Thymus (tissue), 11 donors: ENCODE measurements around the gene NUDCD3. TPM values are rescaled to one million over a fixed set of nuclear protein-coding genes. Genes with fewer than 3 reads are reported as not detected.
A peak's percentile ranks its signal among the peaks of the same experiment; 100 is the strongest.
"Not testable (repeated sequence)": the region's sequence is repeated elsewhere in the genome, so short reads cannot be mapped to it uniquely, and the experiment has no call there.

Experiments used
- DNase-seq, 9 donors: peaks; one replicate each; pipeline ENCODE4 v3.0.0-alpha.2; 2013; ENCODE audit warnings: low spot score in 9 of 9, low read depth in 6 of 9, missing footprints in 1 of 9
- H3K27ac ChIP-seq, 2 donors: one replicate each; pipeline ENCODE4 v1.5.1; 2013; ENCODE audit warnings: control low read depth in 1 of 2, low read depth in 1 of 2, low read length in 1 of 2, mild to moderate bottlenecking in 1 of 2, moderate library complexity in 1 of 2
- H3K27me3 ChIP-seq, 2 donors: one replicate each; pipeline ENCODE4 v1.5.1; 2013; ENCODE audit warnings: low read length in 1 of 2; ENCODE audit not compliant: control insufficient read depth in 2 of 2, insufficient read depth in 1 of 2
- H3K36me3 ChIP-seq, 2 donors: one replicate each; pipeline ENCODE4 v1.5.1; 2013; ENCODE audit warnings: low read length in 1 of 2, mild to moderate bottlenecking in 1 of 2, moderate library complexity in 1 of 2; ENCODE audit not compliant: control insufficient read depth in 2 of 2, insufficient read depth in 2 of 2
- H3K4me1 ChIP-seq, 2 donors: one replicate each; pipeline ENCODE4 v1.5.1; 2013; ENCODE audit warnings: low read length in 2 of 2; ENCODE audit not compliant: control insufficient read depth in 2 of 2, insufficient read depth in 2 of 2
- H3K4me3 ChIP-seq, 2 donors: one replicate each; pipeline ENCODE4 v1.5.1; 2013; ENCODE audit warnings: low read length in 2 of 2, control low read depth in 1 of 2, mild to moderate bottlenecking in 1 of 2
- H3K9me3 ChIP-seq, 2 donors: one replicate each; pipeline ENCODE4 v1.5.1; 2013; ENCODE audit warnings: low read length in 1 of 2, mild to moderate bottlenecking in 1 of 2; ENCODE audit not compliant: control insufficient read depth in 2 of 2, insufficient read depth in 1 of 2
- WGBS: extraction: QIAGEN DNeasy Blood & Tissue Kit; methylation state at CpG from one replicate; pipeline ENCODE4 v1.1.7; 2013; 5-methylcytosine and 5-hydroxymethylcytosine counted together
- polyA plus RNA-seq: library from polyadenylated mRNA; stranded (reverse); fragments of 200-250 nt; gene quantifications from one replicate; pipeline ENCODE4 v1.2.3, GENCODE V29; 2013
- total RNA-seq: library from RNA; stranded (reverse); fragments of 120-200 nt; gene quantifications from one replicate; pipeline ENCODE4 v1.2.4, GENCODE V29; 2013
- donor health status: healthy.

The NUDCD3 gene
- total and polyA plus RNA-seq, 2 donors, result 32.9 to 33.9 TPM

- Histone ChIP-seq H3K36me3 (no peaks in the 10 kb centered on the region), H3K4me3 (no peak overlapping the region), H3K27ac (no peak overlapping the region), H3K27me3 (peaks cover 0 to 3% of the 10 kb centered on the region in 2 donors), H3K9me3 (no peaks in the 10 kb centered on the region), H3K4me1 (no peaks in the 10 kb centered on the region)
- DNase-seq, result no peak
- WGBS, result 71% methylated on average over 2 of the region's 2 CpGs
Measured at GRCh38 chr7:44508328-44509030, 18.0 kb upstream of the NUDCD3 start.

DNA sequence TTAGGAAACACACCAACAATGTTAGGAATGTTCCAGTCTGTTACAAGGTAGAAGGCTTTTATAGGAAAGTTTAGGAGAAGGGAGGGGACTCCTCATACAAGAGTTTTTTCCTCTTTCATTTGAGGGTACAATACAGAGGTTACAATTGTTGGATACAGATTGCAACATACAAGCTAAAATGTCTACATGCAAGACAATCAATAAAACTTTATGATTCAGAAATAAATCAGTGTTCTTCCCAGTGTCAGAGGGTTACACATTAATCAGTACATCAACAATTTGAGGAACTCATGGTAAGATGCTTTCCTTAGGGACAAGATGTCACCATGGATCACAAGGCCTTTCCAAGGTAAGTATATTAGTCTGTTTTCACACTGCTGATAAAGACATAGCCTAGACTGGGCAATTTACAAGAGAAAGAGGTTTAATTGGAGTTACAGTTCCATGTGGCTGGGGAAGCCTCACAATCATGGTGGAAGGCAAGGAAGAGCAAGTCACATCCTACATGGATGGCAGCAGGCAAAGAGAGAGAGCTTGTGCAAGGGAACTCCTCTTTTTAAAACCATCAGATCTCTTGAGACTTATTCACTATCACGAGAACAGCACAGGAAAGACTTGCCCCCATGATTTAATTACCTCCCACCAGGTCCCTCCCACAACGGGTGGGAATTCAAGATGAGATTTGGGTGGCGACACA lies 16.3 kb upstream of the NUDCD3 start:
- WGBS, result 85% methylated on average over 3 of the region's 3 CpGs
- not testable (repeated sequence) for H3K36me3 ChIP-seq

GRCh38 chr7:44505595-44505994 lies 15.1 kb upstream of the NUDCD3 start:
- Histone ChIP-seq H3K27ac (no peak overlapping the region), H3K36me3 (no peaks in the 10 kb centered on the region), H3K4me3 (no peak overlapping the region), H3K27me3 (no peaks in the 10 kb centered on the region), H3K4me1 (no peaks in the 10 kb centered on the region), H3K9me3 (no peaks in the 10 kb centered on the region)
- WGBS, result 68% methylated on average over 3 of the region's 3 CpGs
- no peak for DNase-seq

More for the DNA sequence above, 16.3 kb upstream of the NUDCD3 start:
- H3K27me3 ChIP-seq, H3K27ac ChIP-seq, H3K4me3 ChIP-seq, H3K4me1 ChIP-seq, DNase-seq, H3K9me3 ChIP-seq: not testable (repeated sequence)

DNA sequence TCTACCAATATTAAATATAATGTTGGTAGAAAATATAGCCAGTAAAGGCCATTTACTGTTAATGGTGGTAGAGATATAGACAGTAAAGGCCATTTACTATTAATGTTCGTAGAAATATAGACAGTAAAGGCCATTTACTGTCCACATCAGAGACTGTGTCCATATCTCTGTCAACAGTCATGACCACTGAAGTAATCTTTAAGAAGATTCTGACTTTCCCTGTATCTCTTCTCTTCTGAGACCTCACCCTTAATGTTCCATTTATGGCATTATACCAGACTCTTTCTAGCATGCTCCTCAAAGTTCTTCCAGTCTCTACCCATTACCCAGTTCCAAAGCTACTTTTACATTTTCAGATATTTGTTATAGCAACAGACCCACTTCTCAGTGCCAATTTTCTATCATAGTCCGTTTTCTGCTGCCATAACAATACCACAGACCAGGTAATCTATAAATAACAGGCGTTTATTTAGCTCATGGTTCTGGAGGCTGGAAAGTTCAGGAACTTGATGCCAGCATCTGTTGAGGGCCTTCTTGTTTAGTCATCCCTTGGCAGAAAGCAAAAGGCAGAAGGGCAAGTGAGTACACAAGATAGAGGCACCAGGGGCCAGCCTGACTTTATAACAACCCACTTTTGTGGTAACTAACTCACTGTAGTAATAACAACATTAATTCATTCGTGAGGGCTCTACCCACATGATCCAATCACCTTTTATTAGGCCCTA lies 7.9 kb upstream of the NUDCD3 start:
- no peaks in the 10 kb centered on the region for H3K4me1 ChIP-seq
- WGBS, result 74% methylated on average over 4 of the region's 4 CpGs
- H3K27ac ChIP-seq, result no peak overlapping the region
- H3K36me3 ChIP-seq, result no peaks in the 10 kb centered on the region
- H3K4me3 ChIP-seq, result no peak overlapping the region
- no peak for DNase-seq
- peaks cover 0 to 9% of the 10 kb centered on the region in 2 donors for H3K27me3 ChIP-seq
- no peaks in the 10 kb centered on the region for H3K9me3 ChIP-seq

DNA sequence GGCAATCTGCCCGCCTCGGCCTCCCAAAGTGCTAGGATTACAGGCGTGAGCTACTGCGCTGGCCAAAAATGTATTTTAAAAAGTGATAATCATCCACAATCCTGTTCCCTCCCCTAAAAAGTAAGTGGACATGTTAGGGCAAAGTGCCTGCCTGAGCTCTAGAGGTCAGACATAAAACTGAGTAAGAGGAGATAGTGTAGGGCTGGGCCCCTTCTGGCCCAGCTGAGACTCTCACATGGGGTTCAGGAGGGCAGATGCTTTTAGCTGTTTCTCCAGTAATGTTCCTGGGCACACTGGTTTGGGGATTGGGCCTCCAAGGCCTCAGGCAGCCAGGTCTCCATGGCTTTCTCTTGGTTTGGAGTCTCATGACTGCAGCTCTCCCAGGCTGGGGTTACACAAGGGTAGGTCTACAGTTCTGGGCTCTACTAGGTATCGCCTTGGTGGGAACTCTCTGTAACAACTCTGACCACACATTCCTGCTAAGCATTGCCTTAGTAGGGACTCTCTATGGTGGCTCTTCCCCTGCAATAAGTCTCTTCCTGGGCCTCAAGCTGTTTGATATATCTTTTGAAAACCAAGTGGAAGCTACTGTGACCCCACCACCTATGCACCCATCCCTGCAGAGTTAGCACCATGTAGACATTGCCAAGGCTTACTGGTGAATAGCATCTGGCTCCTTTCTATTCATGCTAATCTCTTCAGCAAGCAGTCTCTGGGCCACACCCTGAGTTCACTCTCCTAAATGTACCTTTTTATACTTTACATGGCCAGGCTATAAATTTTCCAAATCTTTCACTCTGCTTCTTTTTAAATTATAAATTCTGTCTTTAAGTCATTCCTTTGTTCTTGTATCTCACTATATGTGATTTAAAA lies 6.9 kb upstream of the NUDCD3 start:
- peaks cover 0 to 9% of the 10 kb centered on the region in 2 donors for H3K27me3 ChIP-seq
- no peaks in the 10 kb centered on the region for H3K4me1 ChIP-seq
- H3K9me3 ChIP-seq, result no peaks in the 10 kb centered on the region
- no peak overlapping the region for H3K4me3 ChIP-seq
- 98% methylated on average over 5 of the region's 5 CpGs for WGBS
- no peak for DNase-seq
- no peaks in the 10 kb centered on the region for H3K36me3 ChIP-seq
- no peak overlapping the region for H3K27ac ChIP-seq

GRCh38 chr7:44496385-44496784 lies 5.9 kb upstream of the NUDCD3 start:
- no peak overlapping the region for H3K27ac ChIP-seq
- no peak for DNase-seq
- no peak overlapping the region for H3K4me3 ChIP-seq
- peaks cover 0 to 9% of the 10 kb centered on the region in 2 donors for H3K27me3 ChIP-seq
- WGBS, result 92% methylated on average over 1 of the region's 1 CpG
- no peaks in the 10 kb centered on the region for H3K36me3 ChIP-seq
- no peaks in the 10 kb centered on the region for H3K4me1 ChIP-seq
- no peaks in the 10 kb centered on the region for H3K9me3 ChIP-seq

- Histone ChIP-seq H3K27me3 (peaks cover 0 to 9% of the 10 kb centered on the region in 2 donors), H3K9me3 (no peaks in the 10 kb centered on the region), H3K4me3 (no peak overlapping the region), H3K4me1 (no peaks in the 10 kb centered on the region), H3K27ac (no peak overlapping the region), H3K36me3 (no peaks in the 10 kb centered on the region)
- no peak for DNase-seq
- 91% methylated on average over 2 of the region's 2 CpGs for WGBS
Measured at GRCh38 chr7:44494960-44495359, 4.5 kb upstream of the NUDCD3 start.

- peak overlapping the region; percentile 78 to 89 for H3K4me3 ChIP-seq
- peaks cover 7 to 8% of the 10 kb centered on the region in 2 donors for H3K4me1 ChIP-seq
- no peaks in the 10 kb centered on the region for H3K9me3 ChIP-seq
- no peaks in the 10 kb centered on the region for H3K36me3 ChIP-seq
- WGBS, result 20% methylated on average over 3 of the region's 3 CpGs
- H3K27ac ChIP-seq, result no peak overlapping the region
- H3K27me3 ChIP-seq, result peaks cover 0 to 4% of the 10 kb centered on the region in 2 donors
- no peak for DNase-seq
Measured at GRCh38 chr7:44491229-44491628, 771 bp upstream of the NUDCD3 start.
